Smooth muscle cell (in vitro differentiated cells): Measurements from ENCODE around the gene EYS. TPM values are rescaled to one million over a fixed set of nuclear protein-coding genes. Genes with fewer than 3 reads are reported as not detected.

ENCODE experiments used
- DNase-seq: peaks from one replicate; lab custom pipeline; 2025; ENCODE audit not compliant: unreplicated experiment; lab: John Stamatoyannopoulos, UW
- H2AFZ ChIP-seq: fragments of 200-600 bp; sonication (generic); 2 replicates; pipeline ENCODE4 v1.6.0; 2016; ENCODE audit warnings: antibody characterized with exemption, low read depth, mild to moderate bottlenecking
- H3F3A ChIP-seq: fragments of 200-600 bp; sonication (generic); 2 replicates; pipeline ENCODE4 v1.6.0; 2017; ENCODE audit warnings: antibody characterized with exemption, low read depth
- H3K27ac ChIP-seq: fragments of 200-600 bp; sonication (generic); 2 replicates; pipeline ENCODE4 v1.5.1; 2016; ENCODE audit warnings: low read depth, mild to moderate bottlenecking
- H3K27me3 ChIP-seq: fragments of 200-600 bp; sonication (generic); 2 replicates; pipeline ENCODE4 v1.6.1; 2016; ENCODE audit warnings: low read depth, mild to moderate bottlenecking
- H3K36me3 ChIP-seq: fragments of 200-600 bp; sonication (generic); 2 replicates; pipeline ENCODE4 v1.5.1; 2016; ENCODE audit warnings: low read depth
- H3K4me1 ChIP-seq: fragments of 200-600 bp; sonication (generic); 2 replicates; pipeline ENCODE4 v1.5.1; 2016; ENCODE audit warnings: low read depth
- H3K4me2 ChIP-seq: fragments of 200-600 bp; sonication (generic); 2 replicates; pipeline ENCODE4 v1.6.0; 2016; ENCODE audit warnings: mild to moderate bottlenecking
- H3K4me3 ChIP-seq: fragments of 200-600 bp; sonication (generic); 2 replicates; pipeline ENCODE4 v1.5.1; 2016; ENCODE audit warnings: mild to moderate bottlenecking
- H3K79me2 ChIP-seq: fragments of 200-600 bp; sonication (generic); 2 replicates; pipeline ENCODE4 v1.6.0; 2016; ENCODE audit warnings: low read depth, mild to moderate bottlenecking
- H3K9ac ChIP-seq: fragments of 200-600 bp; sonication (generic); 2 replicates; pipeline ENCODE4 v1.6.0; 2016; ENCODE audit warnings: low read depth
- H3K9me3 ChIP-seq: fragments of 200-600 bp; sonication (generic); replicated peaks from 2 replicates; pipeline ENCODE4 v1.5.1; 2016; ENCODE audit warnings: low read depth
- H4K20me1 ChIP-seq: fragments of 200-600 bp; sonication (generic); 2 replicates; pipeline ENCODE4 v1.6.0; 2016; ENCODE audit warnings: low read depth
- WGBS: methylation state at CpG from one replicate; pipeline ENCODE4 v1.1.7; 2016; ENCODE audit warnings: low lambda C conversion rate; 5-methylcytosine and 5-hydroxymethylcytosine counted together
- polyA plus RNA-seq: library from polyadenylated mRNA; unstranded; fragments of >200 nt; fragmentation: Nextera tagmentation; extraction: Ambion mirVana; gene quantifications from 2 replicates; pipeline ENCODE4 v1.2.1, GENCODE V29; 2016
- total RNA-seq: library from RNA; depleted of rRNA; stranded (reverse); fragments of >200 nt; gene quantifications from 2 replicates; pipeline ENCODE4 v1.2.3, GENCODE V29; 2014
- TF ChIP-seq, protein P1 (sequence below): fragments of 200-600 bp; sonication (generic); IDR thresholded peaks from 2 replicates; pipeline ENCODE4 v1.5.1; 2017; ENCODE audit warnings: borderline replicate concordance, mild to moderate bottlenecking, antibody characterized with exemption; ENCODE audit not compliant: insufficient read depth, poor library complexity, severe bottlenecking

The EYS gene
- total and polyA plus RNA-seq, 2 experiments from 2014 or later: 0.07 to 0.18 TPM

DNA sequence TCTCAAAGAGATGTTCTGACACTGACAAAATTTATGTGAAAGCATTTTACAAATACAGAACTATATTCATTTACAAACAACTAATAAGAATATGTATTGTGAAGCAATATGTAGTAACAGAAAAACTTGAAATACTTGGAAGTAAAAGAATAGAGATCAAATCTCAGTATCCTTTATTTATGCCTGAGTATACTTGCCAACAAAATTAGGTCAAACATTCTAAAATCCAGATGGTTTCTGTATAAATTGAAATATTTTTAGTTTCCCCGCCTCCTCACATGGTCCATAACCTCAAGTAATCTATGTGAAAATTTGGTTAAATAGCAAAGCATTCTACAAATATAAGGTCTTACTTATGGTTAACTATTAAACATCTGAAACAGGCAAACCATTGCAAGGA lies 545.4 kb downstream of the EYS start:
- Histone ChIP-seq H4K20me1 (no peaks in the 10 kb centered on the region), H3K4me1 (no peaks in the 10 kb centered on the region), H3K4me2 (no peak overlapping the region), H2AFZ (no peak overlapping the region), H3K9ac (no peak overlapping the region), H3K79me2 (no peaks in the 10 kb centered on the region), H3K27me3 (no peaks in the 10 kb centered on the region), H3K4me3 (no peak overlapping the region), H3K9me3 (no peaks in the 10 kb centered on the region), H3F3A (no peaks in the 10 kb centered on the region), H3K36me3 (no peaks in the 10 kb centered on the region), H3K27ac (no peak overlapping the region)
- WGBS: 100% methylated on average over 1 of the region's 1 CpG
- TF ChIP-seq, protein P1, sequence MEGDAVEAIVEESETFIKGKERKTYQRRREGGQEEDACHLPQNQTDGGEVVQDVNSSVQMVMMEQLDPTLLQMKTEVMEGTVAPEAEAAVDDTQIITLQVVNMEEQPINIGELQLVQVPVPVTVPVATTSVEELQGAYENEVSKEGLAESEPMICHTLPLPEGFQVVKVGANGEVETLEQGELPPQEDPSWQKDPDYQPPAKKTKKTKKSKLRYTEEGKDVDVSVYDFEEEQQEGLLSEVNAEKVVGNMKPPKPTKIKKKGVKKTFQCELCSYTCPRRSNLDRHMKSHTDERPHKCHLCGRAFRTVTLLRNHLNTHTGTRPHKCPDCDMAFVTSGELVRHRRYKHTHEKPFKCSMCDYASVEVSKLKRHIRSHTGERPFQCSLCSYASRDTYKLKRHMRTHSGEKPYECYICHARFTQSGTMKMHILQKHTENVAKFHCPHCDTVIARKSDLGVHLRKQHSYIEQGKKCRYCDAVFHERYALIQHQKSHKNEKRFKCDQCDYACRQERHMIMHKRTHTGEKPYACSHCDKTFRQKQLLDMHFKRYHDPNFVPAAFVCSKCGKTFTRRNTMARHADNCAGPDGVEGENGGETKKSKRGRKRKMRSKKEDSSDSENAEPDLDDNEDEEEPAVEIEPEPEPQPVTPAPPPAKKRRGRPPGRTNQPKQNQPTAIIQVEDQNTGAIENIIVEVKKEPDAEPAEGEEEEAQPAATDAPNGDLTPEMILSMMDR: no peak
- no peak for DNase-seq

DNA sequence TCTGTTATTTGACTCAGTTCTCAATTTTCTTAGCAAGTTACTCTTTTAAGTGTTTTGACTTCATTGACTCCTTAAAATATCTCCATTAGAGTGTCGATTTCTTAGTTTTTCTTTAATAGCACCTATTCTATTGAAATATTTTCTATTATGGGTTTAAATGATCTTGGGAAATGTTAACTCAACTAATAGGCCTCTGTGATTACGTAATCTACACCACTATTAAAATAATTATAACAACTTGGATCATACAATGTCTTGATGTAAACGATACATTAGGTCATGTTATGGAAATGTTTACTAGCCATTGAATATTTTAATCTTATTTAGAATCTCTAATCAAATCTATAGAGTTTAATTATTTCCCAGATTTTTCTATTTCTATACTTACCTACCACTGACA lies 550.0 kb downstream of the EYS start:
- Histone ChIP-seq H3K4me2 (no peak overlapping the region), H3K9ac (no peak overlapping the region), H3K36me3 (no peaks in the 10 kb centered on the region), H3K79me2 (no peaks in the 10 kb centered on the region), H2AFZ (no peak overlapping the region), H3K9me3 (no peaks in the 10 kb centered on the region), H3F3A (no peaks in the 10 kb centered on the region), H4K20me1 (no peaks in the 10 kb centered on the region), H3K27me3 (no peaks in the 10 kb centered on the region), H3K4me1 (no peaks in the 10 kb centered on the region), H3K27ac (no peak overlapping the region), H3K4me3 (no peak overlapping the region)
- TF ChIP-seq, protein P1: no peak
- DNase-seq: no peak
- WGBS: 62% methylated on average over 3 of the region's 3 CpGs

DNA sequence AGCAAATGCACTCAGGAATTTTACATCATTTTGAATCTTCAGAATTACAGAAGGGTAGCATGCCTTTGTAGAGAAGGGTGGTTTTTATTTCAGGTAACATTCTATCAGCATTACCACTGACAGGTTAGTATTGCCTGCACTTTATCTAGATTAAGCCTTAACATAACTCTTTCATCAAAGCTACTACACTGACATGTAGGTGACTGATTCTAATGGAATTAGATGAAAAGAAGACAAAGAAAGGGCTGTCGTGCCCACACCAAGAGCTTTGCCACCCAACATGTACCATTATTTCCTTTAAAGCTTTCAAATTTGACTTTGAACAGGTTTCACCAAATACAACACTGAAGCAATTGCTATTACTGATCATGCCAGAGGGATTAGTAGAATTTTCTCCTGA lies 551.9 kb downstream of the EYS start:
- TF ChIP-seq, protein P1: no peak
- no peaks in the 10 kb centered on the region for H3F3A ChIP-seq

GRCh38 chr6:65149841-65150240 lies 557.2 kb downstream of the EYS start:
- no peak overlapping the region for H3K27ac ChIP-seq
- H3K9me3 ChIP-seq: no peaks in the 10 kb centered on the region
- TF ChIP-seq, protein P1: no peak
- DNase-seq: no peak
- H2AFZ ChIP-seq: no peak overlapping the region
- no peaks in the 10 kb centered on the region for H4K20me1 ChIP-seq
- no peaks in the 10 kb centered on the region for H3K79me2 ChIP-seq
- no peaks in the 10 kb centered on the region for H3K36me3 ChIP-seq
- no peak overlapping the region for H3K4me3 ChIP-seq
- no peak overlapping the region for H3K4me2 ChIP-seq
- H3K27me3 ChIP-seq: no peaks in the 10 kb centered on the region
- no peaks in the 10 kb centered on the region for H3F3A ChIP-seq
- no peak overlapping the region for H3K9ac ChIP-seq
- no peaks in the 10 kb centered on the region for H3K4me1 ChIP-seq
- WGBS: 90% methylated on average over 1 of the region's 1 CpG

More for the DNA sequence above, 551.9 kb downstream of the EYS start:
- Histone ChIP-seq H3K79me2 (no peaks in the 10 kb centered on the region), H3K4me1 (no peaks in the 10 kb centered on the region), H3K27ac (peak overlapping the region; percentile 0), H3K36me3 (no peaks in the 10 kb centered on the region), H3K9ac (no peak overlapping the region), H3K9me3 (no peaks in the 10 kb centered on the region), H3K4me2 (no peak overlapping the region), H2AFZ (no peak overlapping the region), H4K20me1 (no peaks in the 10 kb centered on the region), H3K27me3 (no peaks in the 10 kb centered on the region), H3K4me3 (no peak overlapping the region)
- no peak for DNase-seq
- 64% methylated on average over 1 of the region's 1 CpG for WGBS
